ENCODE measurements around the gene SYT3.
"Not testable (repeated sequence)": the region's sequence is repeated elsewhere in the genome, so short reads cannot be mapped to it uniquely, and the experiment has no call there.

SYT3 gene

DNA sequence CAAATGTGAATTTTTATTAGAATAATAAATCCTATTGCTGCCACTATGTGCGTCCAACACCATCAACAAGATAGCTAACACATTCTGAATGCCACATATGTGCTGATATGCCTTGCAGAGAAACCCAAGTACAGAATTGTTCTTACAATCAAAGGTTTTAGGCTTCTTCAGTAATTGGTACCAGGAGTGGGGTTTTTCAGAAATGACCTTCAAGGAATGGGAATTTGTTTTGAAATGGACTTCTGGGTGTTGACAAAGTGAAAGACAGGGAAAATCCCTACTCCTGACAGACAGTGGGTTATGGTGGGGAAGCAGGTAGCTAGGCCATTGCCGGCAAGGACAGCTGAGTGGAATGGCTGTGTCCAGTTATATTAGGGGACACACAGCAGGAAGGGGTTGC, 5.7 kb downstream of the SYT3 start:
- no peak for DNase-seq

- no peak for DNase-seq
These were observed 6.3 kb downstream of the SYT3 start for GRCh38 chr19:50633359-50633758.

DNA sequence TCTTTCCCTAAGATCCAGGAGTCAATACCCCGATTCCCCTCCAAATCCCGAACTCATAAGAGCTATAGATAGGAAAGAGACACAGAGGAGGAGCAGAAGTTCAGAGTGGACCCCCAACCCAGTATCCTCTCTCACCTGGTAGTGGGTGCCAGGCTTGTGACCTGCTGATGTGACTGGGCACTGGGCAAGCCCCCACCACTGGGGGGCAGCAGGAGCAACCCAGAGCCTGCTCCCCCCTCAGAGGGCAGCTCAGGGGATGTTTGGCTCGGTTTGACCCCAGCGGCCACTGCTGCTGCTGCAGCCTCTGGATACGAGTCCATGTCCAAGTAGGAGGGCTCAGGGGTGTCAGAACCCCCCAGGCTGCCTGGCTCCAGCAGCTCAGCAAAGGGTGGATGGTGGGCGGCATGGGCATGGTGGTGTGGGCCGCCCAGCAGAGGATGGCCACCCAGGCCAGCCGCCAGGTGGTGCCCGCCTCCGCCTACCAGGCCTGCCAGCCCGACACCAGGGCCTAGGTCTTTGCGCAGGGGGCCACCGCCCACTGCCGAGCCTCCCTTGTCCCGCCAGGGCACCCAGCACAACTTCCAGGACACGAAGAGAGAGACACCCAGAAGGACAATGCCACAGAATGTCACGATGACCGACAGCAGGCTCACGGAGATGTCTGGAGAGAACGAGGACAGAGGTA, 7.4 kb downstream of the SYT3 start:
- no peak for DNase-seq

DNA sequence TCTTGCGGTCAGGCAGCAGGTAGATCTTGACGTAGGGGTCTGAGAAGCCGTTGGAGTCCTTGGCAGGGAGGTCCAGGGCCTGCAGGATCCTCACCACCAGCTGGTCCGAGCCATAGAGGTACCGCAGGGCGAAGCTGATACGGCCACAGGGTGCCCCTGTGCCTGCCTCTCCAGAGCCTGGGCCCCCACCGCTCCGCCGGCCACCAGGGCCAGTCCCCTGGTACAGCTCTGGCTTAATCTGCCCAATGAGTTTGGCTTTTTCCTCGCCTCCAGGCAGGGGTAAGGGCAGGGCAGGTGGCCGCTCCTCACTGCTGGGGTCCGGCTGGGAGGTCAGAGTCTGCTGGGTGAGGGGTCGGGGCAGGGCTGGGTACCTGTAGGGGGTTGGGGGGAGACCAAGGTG, 9.9 kb downstream of the SYT3 start:
- no peak for DNase-seq

DNA sequence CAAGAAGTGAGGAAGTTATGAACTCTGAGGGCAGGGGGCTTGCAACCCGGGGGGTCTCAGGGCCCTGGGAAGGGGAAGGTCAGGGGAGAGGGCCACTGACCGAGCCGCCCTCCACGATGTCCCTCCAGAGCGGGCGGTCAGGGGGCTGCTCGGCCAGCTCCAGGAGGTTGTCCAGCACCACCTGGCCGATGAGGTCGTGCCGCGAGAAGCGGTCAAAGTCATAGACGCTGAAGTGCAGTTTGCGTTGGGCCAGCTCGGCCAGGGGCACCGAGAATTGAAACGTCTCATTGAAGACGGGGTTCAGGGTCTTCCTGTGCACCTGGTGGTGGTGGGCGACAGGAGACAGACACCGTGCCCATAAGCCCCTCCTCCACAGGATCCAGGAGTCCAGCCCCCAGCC, 10.5 kb downstream of the SYT3 start:
- no peak for DNase-seq

DNA sequence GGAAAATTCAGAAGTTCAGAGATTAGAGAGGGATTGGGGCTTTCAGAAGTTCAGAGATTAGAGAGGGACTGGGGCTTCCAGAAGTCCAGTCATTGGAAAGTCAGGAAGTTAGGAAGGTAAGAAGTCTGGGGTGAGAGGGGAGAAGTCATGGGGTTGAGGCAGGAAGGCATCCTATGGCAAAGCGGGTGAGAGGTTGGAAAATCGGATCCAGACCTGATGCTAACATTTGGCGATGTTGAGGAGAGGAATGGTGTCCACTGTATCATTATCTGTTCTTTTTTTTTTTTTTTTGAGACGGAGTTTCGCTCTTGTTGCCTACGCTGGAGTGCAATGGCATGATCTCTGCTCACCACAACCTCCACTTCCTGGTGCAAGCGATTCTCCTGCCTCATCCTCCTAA, 11.1 kb downstream of the SYT3 start:
- no peak for DNase-seq

- DNase-seq = no peak
These were observed 11.5 kb downstream of the SYT3 start for GRCh38 chr19:50628146-50628545.

GRCh38 chr19:50626795-50627194, 12.9 kb downstream of the SYT3 start:
- DNase-seq = no peak

- no peak for DNase-seq
These were observed 13.7 kb downstream of the SYT3 start for GRCh38 chr19:50626011-50626410.

DNA sequence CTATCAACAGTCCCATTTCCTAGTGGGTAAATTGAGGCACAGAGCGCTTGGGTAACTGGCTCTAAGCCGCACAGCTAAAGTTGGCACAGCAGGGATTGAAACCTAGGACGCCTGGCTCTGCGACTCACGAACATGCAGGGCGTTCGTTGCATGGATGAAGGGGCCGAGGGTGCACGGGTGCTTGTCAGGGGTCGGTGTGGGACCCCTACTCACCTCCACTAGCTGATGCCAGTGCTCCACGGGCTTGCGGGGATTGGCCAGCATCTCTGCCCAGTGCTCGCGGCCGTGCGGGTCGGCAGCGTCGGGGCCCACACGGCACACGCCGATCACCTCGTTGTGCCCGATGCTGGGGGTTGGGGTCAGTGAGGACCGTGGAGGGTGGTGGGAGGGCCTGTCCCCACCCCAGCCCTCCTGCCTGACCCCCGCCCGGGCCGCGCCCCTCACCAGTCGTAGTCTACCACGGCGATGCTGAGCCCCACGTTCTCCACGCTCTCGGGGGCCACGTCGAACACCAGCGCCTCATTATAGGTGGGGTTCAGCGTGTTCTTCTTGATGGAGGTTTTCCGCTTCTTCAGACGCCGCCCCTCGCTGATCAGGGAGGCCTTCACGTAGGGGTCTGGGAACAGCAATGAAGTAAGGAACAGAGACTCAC, 14.6 kb downstream of the SYT3 start:
- DNase-seq = no peak

DNA sequence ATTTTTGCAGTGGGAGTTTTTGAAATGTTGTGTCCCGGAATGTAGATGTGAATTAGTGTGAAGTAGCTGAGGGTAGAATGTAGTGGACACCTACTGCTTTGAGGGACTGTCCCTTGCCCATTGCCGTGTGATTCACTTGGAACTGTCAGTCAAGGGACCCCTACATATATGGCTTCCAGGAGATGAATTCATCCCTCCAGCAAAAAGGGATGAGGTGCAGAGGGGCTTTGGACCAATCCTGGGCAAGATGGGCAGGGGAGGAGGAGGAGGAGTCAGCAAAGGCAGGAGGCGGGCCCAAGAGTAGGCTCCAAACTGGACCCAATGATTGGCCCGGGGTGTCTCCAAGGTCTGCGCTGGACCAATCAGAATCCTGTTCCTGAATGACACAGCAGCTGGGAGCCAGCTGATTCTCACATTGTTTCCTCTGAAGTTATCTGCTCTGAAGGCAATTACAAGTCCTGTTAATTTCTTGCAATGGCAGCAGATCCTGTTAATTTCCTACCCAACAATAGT, 19.2 kb downstream of the SYT3 start:
- DNase-seq = not testable (repeated sequence)

DNA sequence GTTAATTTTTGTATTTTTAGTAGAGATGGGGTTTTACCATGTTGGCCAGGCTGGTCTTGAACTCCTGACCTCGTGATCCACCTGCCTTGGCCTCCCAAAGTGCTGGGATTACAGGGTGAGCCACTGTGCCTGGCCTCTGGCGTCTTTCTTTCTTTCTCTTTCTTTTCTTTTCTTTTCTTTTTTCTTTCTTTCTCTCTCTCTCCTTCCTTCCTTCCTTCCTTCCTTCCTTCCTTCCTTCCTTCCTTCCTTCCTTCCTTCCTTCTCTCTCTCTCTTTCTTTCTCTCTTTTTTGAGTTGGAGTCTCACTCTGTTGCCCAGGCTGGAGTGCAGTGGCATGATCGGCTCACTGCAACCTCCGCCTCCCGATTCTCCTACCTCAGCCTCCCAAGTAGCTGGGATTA, 20.5 kb downstream of the SYT3 start:
- DNase-seq = not testable (repeated sequence)

DNA sequence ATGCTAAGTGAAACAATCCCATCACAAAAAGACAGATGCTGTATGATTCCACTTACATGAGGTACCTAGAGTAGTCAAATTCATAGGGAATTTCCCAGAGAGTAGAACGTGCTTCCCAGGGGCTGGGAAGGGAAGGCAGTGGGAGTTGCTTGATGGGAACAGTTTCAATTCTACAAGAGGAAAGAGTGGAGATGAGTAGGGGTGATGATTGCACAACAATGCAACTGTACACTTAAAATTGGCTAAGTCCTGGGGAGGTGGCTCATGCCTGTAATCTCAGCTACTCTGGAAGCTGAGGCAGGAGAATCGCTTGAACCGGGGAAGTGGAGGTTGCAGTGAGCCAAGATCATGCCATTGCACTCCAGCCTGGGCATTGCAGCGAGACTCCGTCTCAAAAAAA, 21.3 kb downstream of the SYT3 start:
- not testable (repeated sequence) for DNase-seq

DNA sequence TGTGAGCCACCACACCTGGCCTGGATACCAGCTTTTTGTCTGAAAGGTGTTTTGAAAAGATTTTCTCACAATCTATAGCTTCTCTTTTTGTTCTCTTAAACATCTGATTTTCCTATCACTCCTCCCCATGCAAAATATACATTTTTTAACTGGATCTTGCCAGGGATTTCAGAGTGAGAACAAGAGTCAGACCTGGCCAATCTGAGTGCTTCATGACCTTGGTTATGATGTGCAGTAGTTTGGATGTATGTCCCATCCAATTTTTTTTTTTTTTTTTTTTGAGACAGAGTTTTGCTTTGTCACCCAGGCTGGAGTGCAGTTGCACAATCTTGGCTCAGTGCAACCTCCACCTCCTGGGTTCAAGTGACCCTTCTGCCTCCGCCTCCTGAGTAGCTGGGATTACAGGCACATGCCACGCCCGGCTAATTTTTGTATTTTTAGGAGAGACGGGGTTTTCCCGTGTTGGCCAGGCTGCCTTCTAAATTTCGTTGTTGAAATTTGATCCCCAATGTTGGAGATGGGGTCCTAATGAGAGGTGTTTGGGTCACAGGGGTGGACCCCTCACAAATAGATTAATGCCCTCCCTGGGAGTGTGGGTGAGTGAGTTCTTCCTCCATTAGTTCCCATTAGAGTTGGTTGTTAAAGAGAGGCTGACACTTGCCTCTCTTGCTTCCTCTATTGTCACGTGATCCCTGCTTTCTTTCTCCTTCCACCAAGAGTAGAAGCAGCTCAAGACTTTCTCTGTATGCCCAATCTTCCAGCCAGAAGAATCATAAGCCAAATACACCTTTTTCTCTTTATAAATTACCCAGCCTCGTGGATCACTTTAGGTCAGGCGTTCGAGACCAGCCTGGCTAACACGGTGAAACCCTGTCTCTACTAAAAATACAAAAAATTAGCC, 26.9 kb downstream of the SYT3 start:
- DNase-seq = not testable (repeated sequence)

- DNase-seq = peak; percentile 93
These were observed 31.6 kb downstream of the SYT3 start for GRCh38 chr19:50607874-50608785.

- no peak for DNase-seq
These were observed 32.3 kb downstream of the SYT3 start for GRCh38 chr19:50607388-50607787.

DNA sequence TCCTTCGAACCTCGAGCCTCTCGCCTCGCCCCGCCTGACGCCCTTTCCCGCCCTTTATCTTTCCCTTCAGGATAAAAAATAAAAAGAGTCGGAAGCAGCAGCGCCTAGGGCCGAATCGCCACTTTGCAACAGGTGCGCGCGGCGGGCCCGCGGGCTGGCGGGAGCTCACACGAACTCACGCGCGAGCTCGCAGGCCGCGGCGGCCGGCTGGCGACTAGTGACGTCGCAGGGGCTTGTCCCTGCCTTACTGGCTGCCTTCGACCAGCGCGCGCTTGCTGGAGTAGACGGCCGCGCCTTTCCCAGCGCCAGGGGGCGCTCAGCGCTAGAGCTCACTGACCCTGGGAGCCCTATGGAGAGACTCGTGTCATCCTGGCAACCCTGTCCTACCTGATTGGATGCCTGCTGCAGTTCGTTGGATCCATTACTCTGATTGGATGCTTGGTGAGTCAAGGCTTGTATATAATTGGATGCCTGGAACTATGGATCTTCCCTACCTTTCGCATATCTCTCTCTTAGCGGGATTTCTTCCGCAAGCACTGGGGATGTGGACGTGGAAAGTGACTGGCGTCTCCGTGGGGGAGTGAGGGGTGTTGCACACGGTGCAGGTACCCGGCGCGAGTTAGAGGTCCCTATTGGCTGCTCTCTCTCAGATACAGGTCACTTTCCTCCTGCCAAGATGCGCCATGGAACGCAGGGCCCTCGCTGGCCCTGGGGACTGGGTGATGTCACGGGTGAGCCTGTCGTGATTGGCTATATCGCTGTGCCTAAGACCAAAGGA, 33.4 kb downstream of the SYT3 start:
- not testable (repeated sequence) for DNase-seq

DNA sequence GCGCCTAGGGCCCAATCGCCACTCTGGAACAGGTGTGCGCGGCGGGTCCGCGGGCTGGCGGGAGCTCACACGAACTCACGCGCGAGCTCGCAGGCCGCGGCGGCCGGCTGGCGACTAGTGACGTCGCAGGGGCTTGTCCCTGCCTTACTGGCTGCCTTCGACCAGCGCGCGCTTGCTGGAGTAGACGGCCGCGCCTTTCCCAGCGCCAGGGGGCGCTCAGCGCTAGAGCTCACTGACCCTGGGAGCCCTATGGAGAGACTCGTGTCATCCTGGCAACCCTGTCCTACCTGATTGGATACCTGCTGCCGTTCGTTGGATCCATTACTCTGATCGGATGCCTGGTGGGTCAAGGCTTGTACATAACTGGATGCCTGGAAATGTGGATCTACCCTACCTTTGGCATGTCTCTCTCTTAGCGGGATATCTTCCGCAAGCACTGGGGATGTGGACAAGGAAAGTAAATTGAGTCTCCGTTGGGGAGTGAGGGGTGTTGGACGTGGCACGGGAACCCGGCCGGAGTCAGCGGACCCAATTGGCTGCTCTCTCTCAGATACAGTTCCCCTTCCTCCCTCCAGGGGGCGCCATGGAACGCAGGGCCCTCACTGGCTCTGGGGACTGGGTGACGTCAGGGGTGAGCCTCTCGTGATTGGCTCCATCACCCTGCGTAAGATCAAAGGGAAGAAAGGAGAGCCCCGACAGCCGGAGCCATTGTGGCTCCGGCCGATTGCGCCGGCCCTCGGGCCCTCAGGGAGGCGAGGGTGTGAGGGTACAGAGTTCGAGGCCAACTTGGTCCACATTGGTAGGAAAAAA, 35.2 kb downstream of the SYT3 start:
- DNase-seq = not testable (repeated sequence)

- no peak for DNase-seq
These were observed 36.7 kb downstream of the SYT3 start for GRCh38 chr19:50602935-50603334.

- DNase-seq = no peak
These were observed 37.2 kb downstream of the SYT3 start for GRCh38 chr19:50602496-50602895.

- DNase-seq = no peak
These were observed 37.6 kb downstream of the SYT3 start for GRCh38 chr19:50602089-50602422.
